Natural killer cell (primary cell): ENCODE measurements around the gene TSHZ3. TPM values are rescaled to one million over a fixed set of nuclear protein-coding genes. Genes with fewer than 3 reads are reported as not detected.

ENCODE experiments used
- ATAC-seq, 3 donors: fragments of 150-1000 bp in 2 of 3; fragments of 200-7000 bp in 1 of 3; cut with Tn5 transposase; 1 replicate in 1 of 3; 2 replicates in 2 of 3; pipeline ENCODE4 v1.10.0; 2021; ENCODE audit warnings: mild to moderate bottlenecking in 2 of 3, moderate library complexity in 2 of 3
- DNase-seq, 2 donors: peaks; one replicate each; pipeline versions ENCODE4 v3.0.0 to v3.0.0-alpha.2; 2013 to 2021; ENCODE audit warnings: mixed read lengths in 1 of 2
- H3K27ac ChIP-seq: one replicate; pipeline ENCODE4 v1.5.1; 2013; ENCODE audit warnings: mild to moderate bottlenecking, low read length
- H3K27me3 ChIP-seq: one replicate; pipeline ENCODE4 v1.6.1; 2013; ENCODE audit warnings: low read length; ENCODE audit not compliant: control insufficient read depth, insufficient read depth
- H3K36me3 ChIP-seq: one replicate; pipeline ENCODE4 v1.6.1; 2013; ENCODE audit warnings: low read length; ENCODE audit not compliant: control insufficient read depth, insufficient read depth
- H3K4me1 ChIP-seq: one replicate; pipeline ENCODE4 v1.6.1; 2013; ENCODE audit warnings: low read length; ENCODE audit not compliant: control insufficient read depth, insufficient read depth
- H3K4me3 ChIP-seq: one replicate; pipeline ENCODE4 v1.5.1; 2013; ENCODE audit warnings: low read length
- H3K9me3 ChIP-seq: one replicate; pipeline ENCODE4 v1.6.1; 2013; ENCODE audit warnings: low read length; ENCODE audit not compliant: control insufficient read depth, insufficient read depth
- H3K27ac Mint-ChIP-seq, 2 donors: one replicate each; pipeline ENCODE4 v1.8.0; 2022; ENCODE audit warnings: mild to moderate bottlenecking in 2 of 2, mixed read lengths in 2 of 2, moderate library complexity in 1 of 2
- H3K27me3 Mint-ChIP-seq, 2 donors: one replicate each; pipeline ENCODE4 v1.8.0; 2022; ENCODE audit warnings: low read depth in 2 of 2, mixed read lengths in 2 of 2
- H3K36me3 Mint-ChIP-seq: one replicate; pipeline ENCODE4 v1.8.0; 2022; ENCODE audit warnings: mixed read lengths
- H3K4me1 Mint-ChIP-seq, 2 donors: one replicate each; pipeline ENCODE4 v1.8.0; 2022; ENCODE audit warnings: mixed read lengths in 2 of 2
- H3K4me3 Mint-ChIP-seq: one replicate; pipeline ENCODE4 v1.8.0; 2022; ENCODE audit warnings: mild to moderate bottlenecking, moderate library complexity, mixed read lengths
- H3K9me3 Mint-ChIP-seq, 2 donors: one replicate each; pipeline ENCODE4 v1.8.0; 2022; ENCODE audit warnings: mixed read lengths in 2 of 2
- WGBS: methylation state at CpG from one replicate; pipeline ENCODE4 v1.1.7; 2013; ENCODE audit warnings: missing lambda C conversion rate; ENCODE audit not compliant: insufficient coverage; 5-methylcytosine and 5-hydroxymethylcytosine counted together
- intact Hi-C: fragments of 100-400 bp; cut with micrococcal nuclease; formaldehyde crosslinking; loops from one replicate; pipeline ENCODE4 v1.14.2; 2022
- total RNA-seq, 4 donors: library from RNA; stranded (reverse); fragments of 120-200 nt in 1 of 4; gene quantifications; one replicate each; pipeline versions ENCODE4 v1.2.3 to v1.2.4, GENCODE V29; 2013 to 2022
- TF ChIP-seq, protein P1 (sequence below): fragments of 200-600 bp; IDR thresholded peaks from one replicate; pipeline ENCODE4 v1.8.0; 2022; ENCODE audit warnings: antibody characterized with exemption

The TSHZ3 gene
- total RNA-seq, 3 donors from 2014 or later (not counting 1 experiment from before 2014, with no cell fraction given), result 5.3 to 8.1 (median 6.2) TPM

DNA sequence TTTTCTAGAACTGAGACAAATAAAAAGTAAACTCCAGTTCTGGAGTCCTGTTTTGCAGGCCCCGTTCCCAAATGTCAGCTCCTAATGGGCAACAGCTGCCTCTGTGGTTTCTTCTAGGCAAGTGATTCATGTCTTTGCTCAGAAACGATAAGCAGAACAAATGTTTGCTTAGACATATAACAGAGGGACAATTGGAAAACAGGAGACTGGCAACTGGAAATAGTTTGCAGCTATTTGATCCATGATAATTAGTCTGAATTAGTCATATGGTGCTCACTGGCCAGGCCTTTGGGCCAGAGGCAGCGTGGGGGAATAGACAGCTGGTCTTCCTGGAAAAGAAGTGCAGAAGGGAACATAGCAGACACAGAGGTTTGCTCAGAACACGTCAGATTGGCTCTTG, 29.2 kb upstream of the TSHZ3 start:
- Histone ChIP-seq H3K4me3 (no peak overlapping the region), H3K27me3 (peaks cover 32% of the 10 kb centered on the region), H3K36me3 (no peaks in the 10 kb centered on the region), H3K27ac (no peak overlapping the region), H3K4me1 (peaks cover 4% of the 10 kb centered on the region), H3K9me3 (no peaks in the 10 kb centered on the region)
- 56% methylated on average over 4 of the region's 4 CpGs for WGBS
- Mint-ChIP-seq H3K4me1 (no peaks in the 10 kb centered on the region), H3K27ac (no peak overlapping the region), H3K4me3 (no peak overlapping the region), H3K27me3 (peaks cover 35 to 44% of the 10 kb centered on the region in 2 donors), H3K9me3 (no peaks in the 10 kb centered on the region), H3K36me3 (no peaks in the 10 kb centered on the region)
- intact Hi-C loops, result no loop called here
- DNase-seq (no peak), ATAC-seq (no peak)
- TF ChIP-seq, protein P1, sequence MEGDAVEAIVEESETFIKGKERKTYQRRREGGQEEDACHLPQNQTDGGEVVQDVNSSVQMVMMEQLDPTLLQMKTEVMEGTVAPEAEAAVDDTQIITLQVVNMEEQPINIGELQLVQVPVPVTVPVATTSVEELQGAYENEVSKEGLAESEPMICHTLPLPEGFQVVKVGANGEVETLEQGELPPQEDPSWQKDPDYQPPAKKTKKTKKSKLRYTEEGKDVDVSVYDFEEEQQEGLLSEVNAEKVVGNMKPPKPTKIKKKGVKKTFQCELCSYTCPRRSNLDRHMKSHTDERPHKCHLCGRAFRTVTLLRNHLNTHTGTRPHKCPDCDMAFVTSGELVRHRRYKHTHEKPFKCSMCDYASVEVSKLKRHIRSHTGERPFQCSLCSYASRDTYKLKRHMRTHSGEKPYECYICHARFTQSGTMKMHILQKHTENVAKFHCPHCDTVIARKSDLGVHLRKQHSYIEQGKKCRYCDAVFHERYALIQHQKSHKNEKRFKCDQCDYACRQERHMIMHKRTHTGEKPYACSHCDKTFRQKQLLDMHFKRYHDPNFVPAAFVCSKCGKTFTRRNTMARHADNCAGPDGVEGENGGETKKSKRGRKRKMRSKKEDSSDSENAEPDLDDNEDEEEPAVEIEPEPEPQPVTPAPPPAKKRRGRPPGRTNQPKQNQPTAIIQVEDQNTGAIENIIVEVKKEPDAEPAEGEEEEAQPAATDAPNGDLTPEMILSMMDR, result no peak

DNA sequence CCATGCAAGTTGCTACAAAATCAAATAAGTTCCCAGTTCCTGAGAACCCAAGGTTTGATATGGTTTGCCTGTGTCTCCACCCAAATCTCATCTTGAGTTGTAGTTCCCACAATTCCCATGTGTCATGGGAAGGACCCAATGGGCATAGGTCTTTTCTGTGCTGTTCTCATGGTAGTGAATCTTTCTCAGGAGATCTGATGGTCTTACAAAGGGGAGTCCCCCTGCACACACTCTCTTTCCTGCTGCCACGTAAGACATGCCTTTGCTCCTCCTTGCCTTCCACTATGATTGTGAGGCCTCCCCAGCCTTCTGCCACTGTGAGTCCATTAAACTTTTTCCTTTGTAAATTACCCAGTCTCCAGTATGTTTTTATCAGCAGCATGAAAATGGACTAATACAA, 28.5 kb upstream of the TSHZ3 start:
- no peak overlapping the region for H3K4me3 ChIP-seq
- ATAC-seq (no peak), DNase-seq (no peak)
- H3K27ac Mint-ChIP-seq, result no peak overlapping the region
- H3K36me3 ChIP-seq, result no peaks in the 10 kb centered on the region
- intact Hi-C loops, result no loop called here
- peaks cover 5% of the 10 kb centered on the region in 2 donors for H3K4me1 Mint-ChIP-seq
- 85% methylated on average over 1 of the region's 1 CpG for WGBS
- H3K36me3 Mint-ChIP-seq, result no peaks in the 10 kb centered on the region
- no peaks in the 10 kb centered on the region for H3K9me3 ChIP-seq
- H3K27me3 ChIP-seq, result peaks cover 35% of the 10 kb centered on the region
- TF ChIP-seq, protein P1, result no peak
- no peak overlapping the region for H3K27ac ChIP-seq
- H3K4me3 Mint-ChIP-seq, result no peak overlapping the region
- H3K27me3 Mint-ChIP-seq, result peaks cover 35 to 44% of the 10 kb centered on the region in 2 donors
- H3K4me1 ChIP-seq, result peaks cover 11% of the 10 kb centered on the region
- H3K9me3 Mint-ChIP-seq, result no peaks in the 10 kb centered on the region

DNA sequence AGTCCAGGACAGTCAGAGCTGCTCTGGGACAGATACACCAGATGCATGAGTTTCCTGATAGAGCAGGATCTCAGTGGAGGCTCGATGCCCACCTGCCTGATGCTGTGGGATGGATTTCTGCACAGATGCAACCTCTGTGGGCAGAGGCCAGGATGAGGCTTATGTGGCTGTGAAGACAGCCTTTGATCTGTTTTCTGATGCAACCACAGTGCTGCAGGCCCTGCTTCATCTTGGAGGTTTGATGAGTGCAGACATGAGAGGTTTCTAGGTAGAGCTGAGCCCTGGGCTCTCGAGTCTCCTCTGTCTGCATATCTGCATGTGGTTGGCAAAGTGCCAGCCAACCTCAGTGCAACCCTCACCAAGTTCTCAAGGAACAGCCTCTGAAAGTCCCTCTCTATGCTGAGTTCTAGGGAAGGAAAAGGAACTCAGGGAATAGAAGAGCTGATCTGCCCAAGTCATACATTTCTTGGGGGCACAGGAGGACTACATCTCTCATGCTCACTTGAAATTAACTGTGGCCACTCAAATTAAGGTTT, 23.1 kb upstream of the TSHZ3 start:
- Mint-ChIP-seq H3K4me3 (no peak overlapping the region), H3K27me3 (peaks cover 36 to 48% of the 10 kb centered on the region in 2 donors), H3K4me1 (peaks cover 12 to 20% of the 10 kb centered on the region in 2 donors), H3K9me3 (no peaks in the 10 kb centered on the region), H3K36me3 (no peaks in the 10 kb centered on the region), H3K27ac (no peak overlapping the region)
- Histone ChIP-seq H3K4me1 (peaks cover 23% of the 10 kb centered on the region), H3K27ac (no peak overlapping the region), H3K9me3 (no peaks in the 10 kb centered on the region), H3K27me3 (peaks cover 39% of the 10 kb centered on the region), H3K36me3 (no peaks in the 10 kb centered on the region), H3K4me3 (no peak overlapping the region)
- peak in 1 of 2 donors; percentile 60 for DNase-seq
- peak; percentile 44 to 85 (median 65) for ATAC-seq
- WGBS, result 7% methylated on average over 2 of the region's 2 CpGs
- intact Hi-C loops, result no loop called here
- TF ChIP-seq, protein P1, result no peak

DNA sequence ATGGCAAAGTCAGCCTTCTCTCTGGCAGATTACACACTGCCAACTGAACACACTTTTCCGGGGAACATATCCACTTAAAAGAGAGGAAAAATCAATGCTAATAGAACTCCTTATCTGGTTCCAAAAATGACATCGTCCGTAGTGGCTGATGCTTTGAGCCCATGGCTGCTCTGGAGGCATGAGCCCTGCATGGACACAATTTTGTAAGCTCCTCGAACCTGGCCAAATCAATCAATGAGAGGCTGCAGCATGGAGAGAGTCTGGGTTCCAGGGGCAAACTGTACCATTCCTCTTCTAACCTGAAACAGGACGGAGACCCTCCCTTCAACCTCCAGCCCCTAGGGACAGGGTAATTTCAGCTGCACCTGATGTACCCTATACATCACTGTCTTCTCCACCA, 21.0 kb upstream of the TSHZ3 start:
- H3K27me3 Mint-ChIP-seq, result peaks cover 43 to 56% of the 10 kb centered on the region in 2 donors
- WGBS, result 81% methylated on average over 5 of the region's 5 CpGs
- Histone ChIP-seq H3K36me3 (no peaks in the 10 kb centered on the region), H3K4me1 (peaks cover 23% of the 10 kb centered on the region), H3K9me3 (no peaks in the 10 kb centered on the region), H3K27ac (no peak overlapping the region), H3K4me3 (no peak overlapping the region), H3K27me3 (peaks cover 30% of the 10 kb centered on the region)
- ATAC-seq (no peak), DNase-seq (no peak)
- intact Hi-C loops, result no loop called here
- H3K4me3 Mint-ChIP-seq, result no peak overlapping the region
- H3K36me3 Mint-ChIP-seq, result no peaks in the 10 kb centered on the region
- peaks cover 12 to 20% of the 10 kb centered on the region in 2 donors for H3K4me1 Mint-ChIP-seq
- TF ChIP-seq, protein P1, result no peak
- no peak overlapping the region for H3K27ac Mint-ChIP-seq
- no peaks in the 10 kb centered on the region for H3K9me3 Mint-ChIP-seq
